HepG2 (cell line): ENCODE measurements around the gene FNDC10.

Source experiments
- CBX2 ChIP-seq, 2 experiments: fragments of 200-600 bp in 1 of 2; sonication (generic); formaldehyde crosslinking in 1 of 2; IDR thresholded peaks; 2 replicates each; pipeline versions ENCODE4 v1.7.0 to v1.8.1; 2018 to 2022; ENCODE audit warnings: low read depth in 2 of 2, low read length in 1 of 2, mild to moderate bottlenecking in 1 of 2, missing genetic modification reagents in 1 of 2
- IKZF1 ChIP-seq: fragments of 450-650 bp; IDR thresholded peaks from 2 replicates; pipeline ENCODE4 v1.7.1; 2016
- NCOR1 ChIP-seq: fragments of 200-600 bp; sonication (generic); IDR thresholded peaks from 2 replicates; pipeline ENCODE4 v1.7.0; 2017; ENCODE audit warnings: antibody characterized with exemption, low read length, borderline replicate concordance
- POLR2A ChIP-seq, 2 experiments: IDR thresholded peaks; 2 replicates each; pipeline ENCODE4 v1.6.1; 2011; ENCODE audit warnings: low read depth in 2 of 2, low read length in 2 of 2, mild to moderate bottlenecking in 1 of 2, moderate library complexity in 1 of 2; ENCODE audit not compliant: insufficient read depth in 1 of 2
- POLR2AphosphoS5 ChIP-seq: IDR thresholded peaks from 2 replicates; pipeline ENCODE4 v1.6.1; 2012; ENCODE audit warnings: low read depth, low read length
- SMC3 ChIP-seq: IDR thresholded peaks from 2 replicates; pipeline ENCODE4 v1.6.1; 2011; ENCODE audit warnings: low read length, improper control_type of control experiment
- SMYD3 ChIP-seq: sonication (generic); formaldehyde crosslinking; IDR thresholded peaks from 2 replicates; pipeline ENCODE4 v1.8.1; 2023; ENCODE audit warnings: mild to moderate bottlenecking, missing genetic modification reagents
- ZNF598 ChIP-seq: sonication (generic); formaldehyde crosslinking; IDR thresholded peaks from 2 replicates; pipeline ENCODE4 v1.5.1; 2020; ENCODE audit warnings: mild to moderate bottlenecking, missing genetic modification reagents, borderline replicate concordance
- TF ChIP-seq, protein P1 (sequence below): sonication (generic); formaldehyde crosslinking; IDR thresholded peaks from 2 replicates; pipeline ENCODE4 v1.5.1; 2020; ENCODE audit warnings: mild to moderate bottlenecking, missing genetic modification reagents

DNA sequence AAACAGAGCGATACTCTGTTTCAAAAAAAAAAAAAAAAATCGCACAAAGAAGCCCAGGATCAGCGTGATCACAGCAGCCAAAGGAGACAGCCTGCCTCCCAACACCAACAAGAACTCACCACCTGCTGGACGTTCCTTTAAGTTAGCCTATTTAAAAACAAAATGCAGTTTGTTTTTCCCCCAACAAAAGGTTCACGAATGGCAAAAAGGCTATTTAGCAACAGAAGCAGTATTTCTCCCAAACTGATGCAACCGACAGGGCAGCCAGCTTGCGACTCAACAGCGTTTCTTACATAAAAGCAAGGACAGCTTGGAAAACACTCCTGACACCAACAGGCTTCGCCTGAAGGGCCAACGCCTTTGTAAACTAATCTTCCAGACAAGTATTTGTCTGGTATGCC, 32.0 kb downstream of the FNDC10 start:
- TF ChIP-seq SMC3 (no peak), IKZF1 (no peak), POLR2AphosphoS5 (no peak), NCOR1 (no peak), ZNF598 (CRISPR knock-in tag) (no peak), SMYD3 (CRISPR knock-in tag) (no peak), POLR2A (IDR thresholded peaks at IDR 0.05; ENCODE audit: insufficient read depth in 1 of 2, low read depth in 2 of 2, low read length in 2 of 2) (no peak), CBX2 (IDR thresholded peaks at IDR 0.05; ENCODE audit: low read depth, low read length) (no peak), CBX2 (CRISPR knock-in tag; IDR thresholded peaks at IDR 0.05; ENCODE audit: low read depth) (no peak)
- TF ChIP-seq, protein P1, sequence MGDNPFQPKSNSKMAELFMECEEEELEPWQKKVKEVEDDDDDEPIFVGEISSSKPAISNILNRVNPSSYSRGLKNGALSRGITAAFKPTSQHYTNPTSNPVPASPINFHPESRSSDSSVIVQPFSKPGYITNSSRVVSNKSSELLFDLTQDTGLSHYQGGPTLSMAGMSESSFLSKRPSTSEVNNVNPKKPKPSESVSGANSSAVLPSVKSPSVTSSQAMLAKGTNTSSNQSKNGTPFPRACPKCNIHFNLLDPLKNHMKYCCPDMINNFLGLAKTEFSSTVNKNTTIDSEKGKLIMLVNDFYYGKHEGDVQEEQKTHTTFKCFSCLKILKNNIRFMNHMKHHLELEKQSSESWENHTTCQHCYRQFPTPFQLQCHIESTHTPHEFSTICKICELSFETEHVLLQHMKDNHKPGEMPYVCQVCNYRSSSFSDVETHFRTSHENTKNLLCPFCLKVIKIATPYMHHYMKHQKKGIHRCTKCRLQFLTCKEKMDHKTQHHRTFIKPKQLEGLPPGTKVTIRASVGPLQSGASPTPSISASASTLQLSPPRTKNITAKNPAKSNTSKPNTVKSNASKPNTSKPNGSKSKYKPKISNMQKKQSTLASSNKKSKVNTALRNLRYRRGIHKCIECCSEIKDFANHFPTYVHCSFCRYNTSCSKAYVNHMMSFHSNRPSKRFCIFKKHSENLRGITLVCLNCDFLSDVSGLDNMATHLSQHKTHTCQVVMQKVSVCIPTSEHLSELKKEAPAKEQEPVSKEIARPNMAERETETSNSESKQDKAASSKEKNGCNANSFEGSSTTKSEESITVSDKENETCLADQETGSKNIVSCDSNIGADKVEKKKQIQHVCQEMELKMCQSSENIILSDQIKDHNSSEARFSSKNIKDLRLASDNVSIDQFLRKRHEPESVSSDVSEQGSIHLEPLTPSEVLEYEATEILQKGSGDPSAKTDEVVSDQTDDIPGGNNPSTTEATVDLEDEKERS (CRISPR knock-in tag) = no peak
